Measurements from ENCODE around the gene GCAT.

Gene GCAT

DNA sequence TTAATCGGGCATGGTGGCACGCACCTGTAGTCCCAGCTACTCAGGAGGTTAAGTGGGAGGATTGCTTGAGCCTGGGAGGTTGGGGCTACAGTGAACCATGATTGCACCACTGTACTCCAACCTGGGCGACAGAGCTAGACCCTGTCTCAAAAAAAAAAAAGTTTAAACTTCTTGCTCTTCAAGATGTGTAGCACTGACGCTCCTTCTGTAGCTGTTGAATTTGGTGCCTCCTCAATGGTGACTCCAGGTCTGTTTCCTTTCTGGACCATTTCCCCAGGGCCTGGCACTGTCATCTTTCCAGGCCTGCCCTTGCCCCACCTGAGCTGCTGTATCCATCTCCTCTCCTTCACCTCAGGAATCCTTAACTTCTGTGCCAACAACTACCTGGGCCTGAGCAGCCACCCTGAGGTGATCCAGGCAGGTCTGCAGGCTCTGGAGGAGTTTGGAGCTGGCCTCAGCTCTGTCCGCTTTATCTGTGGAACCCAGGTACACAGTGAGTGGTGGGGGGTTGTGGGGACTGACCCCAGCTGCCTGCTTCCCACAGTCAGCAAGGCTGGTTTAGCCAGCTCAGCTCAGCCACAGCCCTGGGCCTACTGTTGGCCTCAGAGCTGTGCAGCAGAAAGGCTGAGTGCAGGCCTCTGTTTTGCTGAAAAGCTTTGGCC lies 2.1 kb downstream of the GCAT start:
- no peak for DNase-seq (ENCODE audit: low read depth in 1 of 2, low spot score in 1 of 2)

DNA sequence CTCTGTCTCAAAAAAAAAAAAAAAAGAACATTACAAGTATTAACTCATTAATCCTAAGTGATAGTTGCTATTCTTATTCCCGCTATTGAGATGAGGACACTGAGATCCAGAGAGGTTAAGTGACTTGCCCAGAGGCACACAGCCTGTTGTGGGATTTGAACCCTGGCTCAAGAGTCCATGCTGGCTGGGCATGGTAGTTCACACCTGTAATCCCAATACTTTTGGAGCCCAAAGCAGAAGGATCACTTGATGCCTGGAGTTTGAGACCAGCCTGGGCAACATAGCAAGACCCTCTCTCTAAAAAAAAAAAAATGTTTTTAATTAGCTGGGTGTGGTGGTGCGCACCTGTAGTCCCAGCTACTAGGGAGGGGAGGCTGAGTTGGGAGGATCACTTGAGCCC lies 4.1 kb downstream of the GCAT start:
- DNase-seq (ENCODE audit: low read depth in 1 of 2, low spot score in 1 of 2) = no peak

DNA sequence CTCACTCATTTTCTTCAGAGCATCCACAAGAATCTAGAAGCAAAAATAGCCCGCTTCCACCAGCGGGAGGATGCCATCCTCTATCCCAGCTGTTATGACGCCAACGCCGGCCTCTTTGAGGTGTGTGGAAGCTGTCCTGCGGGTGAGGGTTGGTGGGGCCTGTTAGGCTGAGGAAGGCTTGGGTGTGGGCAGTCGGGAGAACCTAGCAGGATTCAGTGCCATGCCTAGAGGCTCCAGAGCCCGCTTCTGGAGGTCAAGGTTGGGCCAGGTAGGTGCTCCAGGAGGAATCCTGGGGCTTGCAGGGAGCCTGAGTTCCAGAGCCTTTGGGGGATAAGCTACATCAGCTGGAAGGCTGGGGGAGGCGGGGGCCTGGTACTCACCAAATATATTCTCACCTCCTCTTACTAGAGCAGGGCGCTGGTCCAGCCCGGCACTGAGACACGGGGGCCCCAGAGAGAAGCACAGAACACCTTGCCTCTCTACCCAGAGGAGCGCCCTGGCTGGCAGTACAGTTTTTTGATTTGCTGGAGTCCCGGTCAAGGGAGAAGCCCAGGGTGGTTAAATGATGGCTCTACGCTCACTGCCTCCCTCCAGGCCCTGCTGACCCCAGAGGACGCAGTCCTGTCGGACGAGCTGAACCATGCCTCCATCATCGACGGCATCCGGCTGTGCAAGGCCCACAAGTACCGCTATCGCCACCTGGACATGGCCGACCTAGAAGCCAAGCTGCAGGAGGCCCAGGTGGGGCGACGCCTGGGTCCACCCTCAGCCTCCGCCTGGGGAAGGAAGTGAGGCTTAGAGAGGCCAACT lies 5.3 kb downstream of the GCAT start:
- DNase-seq (ENCODE audit: low read depth in 1 of 2, low spot score in 1 of 2) = no peak

DNA sequence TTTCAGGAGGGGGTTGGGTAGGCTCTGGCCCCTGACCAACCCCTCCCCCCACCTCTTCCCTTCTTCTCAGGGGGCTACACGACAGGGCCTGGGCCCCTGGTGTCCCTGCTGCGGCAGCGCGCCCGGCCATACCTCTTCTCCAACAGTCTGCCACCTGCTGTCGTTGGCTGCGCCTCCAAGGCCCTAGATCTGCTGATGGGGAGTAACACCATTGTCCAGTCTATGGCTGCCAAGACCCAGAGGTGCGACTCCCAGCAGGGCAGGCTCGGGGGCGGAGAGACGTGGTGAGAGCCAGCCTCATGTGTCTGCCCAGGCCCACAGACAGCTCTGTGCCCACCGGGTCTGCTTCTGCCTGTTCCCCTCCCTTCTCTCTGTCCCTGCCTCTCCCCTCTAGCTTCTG lies 7.9 kb downstream of the GCAT start:
- no peak for DNase-seq (ENCODE audit: low read depth in 1 of 2, low spot score in 1 of 2)

DNA sequence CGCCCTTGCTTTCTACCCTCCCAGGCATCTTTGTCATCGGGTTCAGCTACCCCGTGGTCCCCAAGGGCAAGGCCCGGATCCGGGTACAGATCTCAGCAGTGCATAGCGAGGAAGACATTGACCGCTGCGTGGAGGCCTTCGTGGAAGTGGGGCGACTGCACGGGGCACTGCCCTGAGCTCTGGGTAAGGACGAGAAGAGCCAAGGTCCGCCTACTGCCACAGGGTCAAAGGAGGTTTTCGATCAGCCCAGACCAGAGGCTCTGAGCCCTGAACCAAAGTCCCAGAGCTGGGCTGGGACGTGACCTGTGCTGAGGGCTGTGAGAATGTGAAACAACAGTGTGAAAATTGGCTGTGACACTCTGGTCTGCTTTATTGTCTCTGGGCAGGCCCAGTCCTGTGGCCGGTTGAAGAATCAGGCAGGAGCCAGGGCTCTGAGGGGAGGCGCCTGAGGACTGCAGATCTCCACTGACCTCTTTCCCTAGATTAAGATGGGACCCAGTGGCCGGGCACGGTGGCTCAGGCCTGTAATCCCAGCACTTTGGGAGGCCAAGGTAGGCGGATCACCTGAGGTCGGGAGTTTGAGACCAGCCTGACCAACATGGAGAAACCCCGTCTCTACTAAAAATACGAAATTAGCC lies 8.9 kb downstream of the GCAT start:
- DNase-seq (ENCODE audit: low read depth in 1 of 2, low spot score in 1 of 2) = no peak

DNA sequence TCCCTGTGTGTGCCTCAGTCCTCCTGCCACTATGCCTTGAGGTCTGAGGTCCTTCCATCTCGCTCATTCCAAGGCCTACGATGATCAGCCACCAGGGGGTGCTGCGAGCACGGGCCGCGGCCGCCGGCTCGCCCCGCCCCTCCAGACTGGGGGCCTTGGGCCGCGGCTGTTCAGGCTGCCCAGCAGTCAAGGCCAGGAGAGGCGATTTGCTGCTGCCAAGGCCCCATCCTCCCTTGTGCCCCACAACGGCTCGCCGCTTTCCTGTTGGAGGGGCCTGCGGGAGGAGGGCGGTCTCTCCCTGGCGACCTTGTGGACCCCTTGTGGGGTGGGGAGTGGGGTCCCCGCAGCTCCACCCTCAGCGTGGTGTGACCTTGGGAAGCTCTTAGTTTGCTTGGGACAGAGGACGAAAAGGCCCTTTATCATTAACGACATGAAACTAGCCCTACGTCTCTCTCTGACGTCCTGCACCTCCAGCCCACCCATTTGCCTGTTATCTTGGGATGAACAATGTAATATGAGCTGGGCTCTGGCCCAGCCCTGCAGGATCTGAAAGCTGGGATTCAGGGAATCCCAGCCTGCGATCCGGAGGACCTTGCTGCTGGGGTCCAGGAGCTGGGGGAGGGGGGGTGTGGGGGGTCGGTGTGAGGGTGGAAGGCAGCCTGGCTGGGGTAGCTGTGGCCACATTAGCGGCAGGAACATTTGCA lies 10.1 kb downstream of the GCAT start:
- peak; percentile 63 to 84 for DNase-seq (ENCODE audit: low read depth in 1 of 2, low spot score in 1 of 2)

DNA sequence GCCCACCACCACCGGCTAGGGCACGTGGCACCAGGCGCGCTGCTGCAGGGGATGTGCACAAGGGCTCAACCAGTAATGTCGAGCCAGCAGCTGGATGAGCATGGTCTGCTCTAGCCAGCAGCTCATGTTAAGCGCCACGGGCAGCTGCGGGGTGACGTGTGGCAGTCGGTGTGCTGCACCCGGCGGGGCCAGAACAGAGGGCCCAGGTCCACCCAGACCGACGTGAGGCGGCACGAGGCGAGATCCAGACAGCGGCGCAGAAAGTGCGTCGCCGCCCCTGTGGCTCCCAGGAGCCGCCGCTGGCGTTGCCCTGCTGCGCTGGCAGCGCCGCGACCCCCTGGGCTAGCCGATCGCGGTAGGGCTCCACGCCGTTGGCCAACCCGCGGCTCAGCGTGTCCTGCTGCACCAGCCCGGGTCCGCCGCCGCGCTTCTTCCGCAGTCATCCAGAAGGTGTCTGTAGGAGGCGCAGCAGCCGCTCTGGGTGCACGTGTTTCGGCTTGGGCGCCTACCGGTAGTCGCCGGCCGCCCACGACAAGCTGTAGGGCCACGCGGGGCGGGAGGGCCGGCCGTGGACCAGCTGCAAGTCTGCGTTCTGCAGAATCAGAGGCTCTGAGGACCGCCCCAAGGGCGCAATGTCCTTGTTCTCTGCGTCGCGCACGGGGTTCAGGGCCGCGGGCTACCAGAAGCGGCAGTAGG lies 10.8 kb downstream of the GCAT start:
- peak; percentile 33 to 45 for DNase-seq (ENCODE audit: low read depth in 1 of 2, low spot score in 1 of 2)

DNA sequence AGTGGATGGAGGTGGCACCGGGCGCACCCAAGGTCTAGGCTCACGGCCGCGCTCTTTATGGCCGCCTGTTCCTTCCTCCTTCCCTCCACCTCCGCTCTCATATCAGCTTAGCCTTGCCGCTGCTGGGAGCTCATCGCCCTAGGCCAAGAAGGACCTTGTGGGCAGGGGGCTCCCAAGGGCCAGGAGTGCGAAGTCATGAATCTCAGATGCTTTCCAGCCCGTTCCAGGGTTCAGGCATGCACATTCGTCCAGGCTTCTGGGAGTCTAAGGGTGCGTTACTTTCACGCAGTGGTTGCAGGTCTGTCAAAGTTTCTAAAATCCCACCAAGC lies 11.3 kb downstream of the GCAT start:
- no peak for DNase-seq (ENCODE audit: low read depth in 1 of 2, low spot score in 1 of 2)

DNA sequence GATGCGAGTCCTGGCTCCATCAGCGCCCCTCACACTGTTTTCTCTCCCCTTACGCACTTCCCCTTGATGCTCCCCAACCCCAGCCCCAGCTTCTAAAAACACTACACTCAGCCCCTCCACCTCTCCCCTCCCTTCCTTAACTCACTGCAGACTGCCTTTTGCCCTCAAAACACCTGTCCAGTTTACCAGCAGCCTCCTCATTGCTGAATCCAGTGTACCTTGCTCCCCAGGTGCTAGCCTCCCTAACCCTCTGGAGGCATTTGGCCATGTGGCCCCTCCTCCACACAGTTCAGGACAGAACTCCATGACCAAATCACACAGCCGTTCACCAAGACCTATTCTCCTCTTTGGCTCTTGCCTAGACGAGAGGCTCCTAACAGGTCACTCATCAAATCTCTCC lies 12.6 kb downstream of the GCAT start:
- no peak for DNase-seq (ENCODE audit: low read depth in 1 of 2, low spot score in 1 of 2)

DNA sequence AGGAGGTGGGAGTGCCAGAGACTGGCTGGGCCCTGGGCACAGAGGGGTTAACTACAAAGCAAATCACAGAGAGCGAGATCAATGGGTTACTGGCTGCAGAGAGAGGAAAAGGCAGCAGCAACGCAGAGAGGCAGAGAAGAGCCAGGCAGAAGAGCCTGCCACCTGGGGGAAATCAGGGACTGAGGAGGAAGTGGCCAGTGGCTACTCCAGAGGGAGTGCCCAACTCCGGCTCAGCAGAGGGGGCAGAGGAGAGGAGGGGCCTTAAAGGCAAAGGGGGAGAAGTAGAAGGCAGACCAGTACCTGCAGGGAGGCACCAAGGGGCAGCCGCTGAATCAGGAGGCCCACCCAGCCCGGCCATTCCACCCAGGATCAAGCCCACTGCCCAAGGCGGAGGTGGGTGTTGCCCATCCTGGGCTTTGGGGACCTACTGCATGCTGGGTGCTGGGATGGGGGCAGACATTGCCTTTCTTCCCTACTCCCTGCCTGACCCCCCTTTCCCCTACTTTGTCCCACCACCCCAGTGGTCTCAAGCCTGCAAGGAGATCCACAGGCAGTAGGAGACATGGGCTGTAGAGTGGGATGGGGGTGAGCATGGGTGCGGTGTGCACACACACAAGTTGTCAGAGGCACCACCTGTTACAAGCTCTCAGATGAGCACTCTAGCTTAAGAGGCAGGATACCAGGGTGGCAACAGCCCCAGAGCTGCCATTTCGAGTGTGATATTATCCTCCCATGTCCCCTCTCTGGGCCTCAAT lies 14.5 kb downstream of the GCAT start:
- DNase-seq (ENCODE audit: low read depth in 1 of 2, low spot score in 1 of 2) = no peak

DNA sequence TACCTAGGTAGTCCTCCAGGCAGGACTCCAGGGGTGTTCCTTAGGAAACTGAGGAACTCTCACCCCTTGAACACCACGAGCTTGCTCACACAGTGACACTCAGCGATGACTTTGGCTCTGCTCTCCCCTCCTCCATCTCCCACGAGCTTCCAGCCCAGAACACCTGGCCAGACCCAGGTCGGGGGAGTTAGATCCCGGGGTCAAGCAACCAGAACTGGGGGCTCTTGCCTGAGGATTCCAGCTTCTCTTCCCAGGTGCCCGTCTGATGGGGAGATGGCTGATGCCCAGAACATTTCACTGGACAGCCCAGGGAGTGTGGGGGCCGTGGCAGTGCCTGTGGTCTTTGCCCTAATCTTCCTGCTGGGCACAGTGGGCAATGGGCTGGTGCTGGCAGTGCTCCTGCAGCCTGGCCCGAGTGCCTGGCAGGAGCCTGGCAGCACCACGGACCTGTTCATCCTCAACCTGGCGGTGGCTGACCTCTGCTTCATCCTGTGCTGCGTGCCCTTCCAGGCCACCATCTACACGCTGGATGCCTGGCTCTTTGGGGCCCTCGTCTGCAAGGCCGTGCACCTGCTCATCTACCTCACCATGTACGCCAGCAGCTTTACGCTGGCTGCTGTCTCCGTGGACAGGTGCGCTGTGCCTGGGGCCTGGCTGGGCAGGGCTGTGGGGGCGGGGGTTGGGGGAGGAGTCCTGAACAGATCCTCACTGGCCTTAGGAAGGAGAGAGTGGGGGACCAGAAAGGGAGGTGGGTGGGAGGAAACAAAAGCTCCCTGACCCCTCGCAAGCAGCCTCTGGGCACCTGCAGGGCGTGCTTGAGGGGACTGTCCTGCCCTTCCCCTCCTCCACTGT lies 15.6 kb downstream of the GCAT start, which contains the start of gene GALR3:
GALR3 (plus strand) TSS at position 249 of the 852 bp plus-strand sequence; CDS start at position 274, 25 bp downstream.
- no peak for DNase-seq (ENCODE audit: low read depth in 1 of 2, low spot score in 1 of 2)

DNA sequence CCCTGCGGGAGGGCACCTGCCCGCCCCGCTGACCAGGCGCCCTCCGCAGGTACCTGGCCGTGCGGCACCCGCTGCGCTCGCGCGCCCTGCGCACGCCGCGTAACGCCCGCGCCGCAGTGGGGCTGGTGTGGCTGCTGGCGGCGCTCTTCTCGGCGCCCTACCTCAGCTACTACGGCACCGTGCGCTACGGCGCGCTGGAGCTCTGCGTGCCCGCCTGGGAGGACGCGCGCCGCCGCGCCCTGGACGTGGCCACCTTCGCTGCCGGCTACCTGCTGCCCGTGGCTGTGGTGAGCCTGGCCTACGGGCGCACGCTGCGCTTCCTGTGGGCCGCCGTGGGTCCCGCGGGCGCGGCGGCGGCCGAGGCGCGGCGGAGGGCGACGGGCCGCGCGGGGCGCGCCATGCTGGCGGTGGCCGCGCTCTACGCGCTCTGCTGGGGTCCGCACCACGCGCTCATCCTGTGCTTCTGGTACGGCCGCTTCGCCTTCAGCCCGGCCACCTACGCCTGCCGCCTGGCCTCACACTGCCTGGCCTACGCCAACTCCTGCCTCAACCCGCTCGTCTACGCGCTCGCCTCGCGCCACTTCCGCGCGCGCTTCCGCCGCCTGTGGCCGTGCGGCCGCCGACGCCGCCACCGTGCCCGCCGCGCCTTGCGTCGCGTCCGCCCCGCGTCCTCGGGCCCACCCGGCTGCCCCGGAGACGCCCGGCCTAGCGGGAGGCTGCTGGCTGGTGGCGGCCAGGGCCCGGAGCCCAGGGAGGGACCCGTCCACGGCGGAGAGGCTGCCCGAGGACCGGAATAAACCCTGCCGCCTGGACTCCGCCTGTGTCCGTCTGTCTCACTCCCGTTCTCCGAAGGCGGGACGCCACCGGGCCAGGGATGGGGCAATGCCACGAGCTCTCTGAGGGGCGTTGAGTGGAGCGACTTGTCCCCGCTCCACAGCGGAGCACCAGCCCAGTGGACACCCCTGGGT lies 17.2 kb downstream of the GCAT start:
- DNase-seq (ENCODE audit: low read depth in 1 of 2, low spot score in 1 of 2) = no peak

DNA sequence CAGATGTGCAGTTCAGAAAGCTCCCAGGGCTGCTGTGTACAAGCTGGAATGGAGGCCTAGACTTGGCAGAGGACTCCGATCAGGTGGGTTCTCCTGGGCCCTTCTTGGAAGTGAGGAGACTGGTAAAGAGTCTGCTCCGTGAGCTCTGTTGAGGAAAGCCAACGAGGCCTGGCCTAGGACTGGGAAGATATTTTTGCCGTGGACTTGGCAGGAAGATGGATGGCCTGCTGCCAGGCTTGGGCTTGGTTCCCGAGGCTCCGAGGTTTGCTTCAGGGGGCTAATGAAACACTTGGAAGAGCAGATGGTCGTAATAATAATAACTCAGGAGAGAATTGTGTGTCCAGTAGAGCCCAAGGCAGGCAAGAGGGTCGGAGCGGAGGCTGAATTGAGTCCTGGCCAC lies 19.3 kb downstream of the GCAT start:
- DNase-seq (ENCODE audit: low read depth in 1 of 2, low spot score in 1 of 2) = no peak

DNA sequence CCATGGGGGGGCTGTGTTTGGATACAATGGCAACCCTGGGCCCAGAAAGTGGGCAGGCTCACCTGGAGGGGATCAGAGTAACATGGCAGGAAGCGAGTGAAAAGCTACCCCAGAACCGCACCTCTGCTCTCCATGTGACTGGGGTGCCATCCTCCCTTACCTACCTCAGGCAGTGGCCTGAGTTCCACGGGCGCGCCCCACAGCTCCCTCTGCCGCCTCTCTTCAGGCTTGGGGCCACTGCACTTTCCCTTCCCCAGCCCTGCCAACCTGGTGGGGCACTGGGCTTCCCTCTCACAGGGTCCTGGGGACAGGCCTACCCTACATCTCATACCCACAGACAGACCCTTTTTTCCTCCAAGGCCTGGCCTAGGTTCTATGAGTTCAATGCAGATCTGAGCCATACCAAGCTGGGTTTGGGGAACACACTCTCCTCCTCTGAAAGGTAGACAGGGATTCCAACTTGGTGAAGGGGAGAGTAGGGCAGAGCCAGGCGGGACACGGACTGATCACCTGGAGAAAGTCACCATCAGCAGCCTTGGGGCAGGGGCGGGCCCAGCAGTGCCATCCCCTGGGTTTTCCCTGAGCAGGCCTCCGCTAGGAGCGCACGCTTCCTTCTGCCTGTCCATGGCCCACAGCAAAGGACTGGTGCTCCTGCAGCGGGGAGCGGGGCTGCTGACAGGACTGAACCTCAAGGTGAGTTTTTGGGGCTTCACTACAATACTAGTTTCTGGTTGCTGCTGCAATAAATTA lies 22.5 kb downstream of the GCAT start:
- DNase-seq (ENCODE audit: low read depth in 1 of 2, low spot score in 1 of 2) = no peak

DNA sequence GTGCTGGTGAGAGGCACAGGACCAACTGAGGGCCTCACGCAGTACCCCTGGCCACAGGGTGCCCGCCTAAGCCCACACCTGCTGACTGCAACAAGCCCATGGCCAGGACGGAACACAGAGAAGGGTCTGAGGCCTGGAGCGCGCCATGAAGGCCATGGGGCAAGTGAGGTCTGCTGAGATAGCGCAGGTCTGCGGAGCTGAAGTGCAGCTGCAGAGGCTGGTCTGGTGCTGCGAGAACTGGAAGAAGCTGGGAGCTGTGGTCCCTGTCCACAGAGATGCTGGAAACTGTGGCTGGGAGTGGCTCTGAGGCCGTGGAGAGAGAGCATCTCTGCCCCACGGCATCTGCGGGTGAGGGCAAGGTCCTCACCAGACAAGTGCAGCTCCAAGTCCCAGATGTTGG lies 23.7 kb downstream of the GCAT start:
- no peak for DNase-seq (ENCODE audit: low read depth in 1 of 2, low spot score in 1 of 2)

DNA sequence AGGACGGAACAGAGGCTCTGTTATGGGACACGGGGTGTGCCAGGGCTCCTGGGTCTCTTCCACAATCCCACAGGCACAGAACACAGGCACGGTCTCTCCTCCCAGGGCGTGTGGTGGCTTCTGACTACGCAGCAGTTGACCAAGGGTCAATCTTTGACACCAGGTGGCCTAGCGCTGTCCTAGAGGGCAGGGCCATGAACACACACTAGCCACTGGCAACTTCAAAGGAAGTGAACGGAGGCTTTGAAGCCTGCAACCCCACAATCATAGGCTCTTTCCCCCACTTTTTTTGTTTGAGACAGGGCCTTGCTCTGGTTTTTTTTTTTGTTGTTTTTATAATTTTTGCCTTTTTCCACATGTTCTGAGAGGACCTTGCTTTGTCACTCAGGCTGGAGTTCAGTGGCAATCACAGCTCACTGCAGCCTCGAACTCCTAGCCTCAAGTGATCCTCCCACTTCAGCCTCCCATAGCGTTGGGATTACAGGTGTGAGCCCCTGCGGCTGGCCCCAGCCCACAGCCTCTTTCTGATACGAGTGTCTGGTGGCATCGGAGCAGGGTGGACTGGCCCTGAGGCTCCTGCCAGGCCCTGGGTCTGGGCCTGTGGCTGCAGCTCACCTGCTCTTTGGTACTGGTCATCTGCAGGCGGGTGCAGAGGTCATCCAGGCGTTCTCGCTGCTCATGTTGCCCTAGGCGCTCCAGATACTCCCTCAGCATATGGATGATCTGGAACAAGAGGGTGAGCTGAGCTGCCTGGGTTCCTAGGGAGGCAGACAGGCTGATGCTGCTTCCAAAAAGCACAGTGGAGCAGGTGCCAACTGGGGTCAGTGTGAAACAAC lies 24.5 kb downstream of the GCAT start:
- DNase-seq (ENCODE audit: low read depth in 1 of 2, low spot score in 1 of 2) = no peak
